RPMI8226 (cell line): ENCODE results near the gene BIN2.
A peak's percentile ranks its signal among the peaks of the same experiment; 100 is the strongest.
"Not testable (repeated sequence)": the region's sequence is repeated elsewhere in the genome, so short reads cannot be mapped to it uniquely, and the experiment has no call there.

ENCODE experiments used
- DNase-seq: peaks from one replicate; pipeline ENCODE4 v3.0.0-alpha.2; 2015

BIN2 gene

GRCh38 chr12:51343201-51343600 lies 19.2 kb upstream of the BIN2 start:
- no peak for DNase-seq

GRCh38 chr12:51342416-51342815 lies 18.4 kb upstream of the BIN2 start:
- DNase-seq = no peak

GRCh38 chr12:51341251-51342007 lies 17.5 kb upstream of the BIN2 start:
- DNase-seq = peak; percentile 79

- DNase-seq = no peak
Observed at GRCh38 chr12:51339750-51340149, 15.8 kb upstream of the BIN2 start.

- DNase-seq = not testable (repeated sequence)
Observed at GRCh38 chr12:51337336-51337735, 13.4 kb upstream of the BIN2 start.

GRCh38 chr12:51335931-51336330 lies 12.0 kb upstream of the BIN2 start:
- DNase-seq = no peak

GRCh38 chr12:51334764-51335163 lies 10.8 kb upstream of the BIN2 start:
- no peak for DNase-seq

- DNase-seq = no peak
Observed at GRCh38 chr12:51333536-51333935, 9.6 kb upstream of the BIN2 start.

GRCh38 chr12:51330186-51330585 lies 6.2 kb upstream of the BIN2 start:
- no peak for DNase-seq

- DNase-seq = no peak
Observed at GRCh38 chr12:51329742-51330141, 5.8 kb upstream of the BIN2 start.

GRCh38 chr12:51328587-51328986 lies 4.6 kb upstream of the BIN2 start:
- DNase-seq = no peak

- DNase-seq = peak; percentile 92
Observed at GRCh38 chr12:51326698-51327439, 2.9 kb upstream of the BIN2 start.

- no peak for DNase-seq
Observed at GRCh38 chr12:51324953-51325352, 979 bp upstream of the BIN2 start.

- DNase-seq = peak; percentile 87
Observed at GRCh38 chr12:51323317-51323960, 535 bp downstream of the BIN2 start.

- DNase-seq = no peak
Observed at GRCh38 chr12:51322452-51322851, 1.5 kb downstream of the BIN2 start.

- DNase-seq = no peak
Observed at GRCh38 chr12:51321882-51322281, 2.1 kb downstream of the BIN2 start.

GRCh38 chr12:51320695-51321320 lies 3.2 kb downstream of the BIN2 start:
- DNase-seq = peak; percentile 37

GRCh38 chr12:51320311-51320694 lies 3.7 kb downstream of the BIN2 start:
- no peak for DNase-seq

GRCh38 chr12:51318846-51319599 lies 5.0 kb downstream of the BIN2 start:
- peak; percentile 39 for DNase-seq

- not testable (repeated sequence) for DNase-seq
Observed at GRCh38 chr12:51318057-51318806, 5.7 kb downstream of the BIN2 start.

GRCh38 chr12:51311389-51311788 lies 12.6 kb downstream of the BIN2 start:
- DNase-seq = no peak
